Prostate gland (tissue), 2 donors: ENCODE measurements around the gene PDGFRB. TPM values are rescaled to one million over a fixed set of nuclear protein-coding genes. Genes with fewer than 3 reads are reported as not detected.

ENCODE experiments used
- DNase-seq: peaks from one replicate; pipeline ENCODE4 v3.0.0-alpha.2; 2019; ENCODE audit warnings: low spot score
- H3K27ac ChIP-seq, 2 donors: fragments of 200-600 bp; sonication (generic); 2 replicates each; pipeline ENCODE4 v1.5.1; 2017 to 2019
- H3K27me3 ChIP-seq: fragments of 200-600 bp; sonication (generic); replicated peaks from 2 replicates; pipeline ENCODE4 v1.5.1; 2019; ENCODE audit not compliant: insufficient read depth
- H3K36me3 ChIP-seq, 2 donors: fragments of 200-600 bp; sonication (generic); 1 replicate in 1 of 2; 2 replicates in 1 of 2; pipeline versions ENCODE4 v1.5.1 to v1.8.1; 2017 to 2019
- H3K4me1 ChIP-seq: fragments of 200-600 bp; sonication (generic); replicated peaks from 2 replicates; pipeline ENCODE4 v1.5.1; 2019
- H3K4me3 ChIP-seq, 2 donors: fragments of 200-600 bp; sonication (generic); 2 replicates each; pipeline ENCODE4 v1.5.1; 2017 to 2019
- H3K9me3 ChIP-seq: fragments of 200-600 bp; sonication (generic); 2 replicates; pipeline ENCODE4 v1.5.1; 2017
- POLR2A ChIP-seq: fragments of 450-650 bp; IDR thresholded peaks from one replicate; pipeline ENCODE4 v1.6.1; 2016; ENCODE audit warnings: antibody characterized with exemption, mild to moderate bottlenecking
- POLR2AphosphoS5 ChIP-seq: sonication (generic); formaldehyde crosslinking; IDR thresholded peaks from one replicate; pipeline ENCODE4 v1.6.1; 2017; ENCODE audit warnings: antibody characterized with exemption
- WGBS: methylation state at CpG from one replicate; pipeline ENCODE4 v1.1.5; 2018; 5-methylcytosine and 5-hydroxymethylcytosine counted together
- intact Hi-C: fragments of 100-400 bp; cut with DNase I; formaldehyde crosslinking; loops from one replicate; pipeline ENCODE4 v1.14.2; 2022
- total RNA-seq, 2 donors: library from RNA; depleted of rRNA; stranded (reverse); fragments of >200 nt; gene quantifications; one replicate each; pipeline ENCODE4 v1.1.0, GENCODE V29; 2016
- TF ChIP-seq, protein P1 (sequence below), 4 experiments: fragments of 200-600 bp in 2 of 4; fragments of 450-650 bp in 2 of 4; sonication (generic) in 2 of 4; IDR thresholded peaks; 1 replicate in 3 of 4; 2 replicates in 1 of 4; pipeline ENCODE4 v1.5.1; 2016 to 2019; ENCODE audit warnings: antibody characterized with exemption in 4 of 4, mild to moderate bottlenecking in 2 of 4, moderate library complexity in 2 of 4

The PDGFRB gene
- total RNA-seq, 2 donors from 2014 or later, result 14.5 to 161 TPM

DNA sequence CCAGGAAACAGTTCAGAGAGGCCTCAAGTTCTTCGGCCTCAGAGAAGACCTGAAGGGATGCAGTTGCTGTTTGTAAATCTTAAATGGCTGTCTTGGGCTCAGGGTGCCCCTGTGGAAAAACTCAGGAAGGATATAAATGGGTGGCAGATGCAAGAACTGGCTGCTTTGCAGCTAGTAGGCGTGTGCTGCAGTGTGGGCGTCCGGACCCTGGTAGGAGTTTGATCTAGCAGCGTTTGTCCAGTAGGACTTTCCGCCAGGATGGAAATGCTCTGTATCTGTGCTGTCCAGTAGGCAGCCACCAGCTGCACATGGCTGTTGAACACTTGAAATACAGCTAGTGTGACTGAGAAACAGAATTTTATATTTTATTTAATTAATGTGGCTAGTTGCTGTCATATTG lies 18.6 kb upstream of the PDGFRB start:
- Histone ChIP-seq H3K27me3 (no peaks in the 10 kb centered on the region), H3K9me3 (no peaks in the 10 kb centered on the region), H3K27ac (no peak overlapping the region), H3K4me1 (no peaks in the 10 kb centered on the region), H3K4me3 (no peak overlapping the region), H3K36me3 (no peaks in the 10 kb centered on the region)
- TF ChIP-seq POLR2A, result no peak
- TF ChIP-seq POLR2AphosphoS5, result no peak
- TF ChIP-seq, protein P1, sequence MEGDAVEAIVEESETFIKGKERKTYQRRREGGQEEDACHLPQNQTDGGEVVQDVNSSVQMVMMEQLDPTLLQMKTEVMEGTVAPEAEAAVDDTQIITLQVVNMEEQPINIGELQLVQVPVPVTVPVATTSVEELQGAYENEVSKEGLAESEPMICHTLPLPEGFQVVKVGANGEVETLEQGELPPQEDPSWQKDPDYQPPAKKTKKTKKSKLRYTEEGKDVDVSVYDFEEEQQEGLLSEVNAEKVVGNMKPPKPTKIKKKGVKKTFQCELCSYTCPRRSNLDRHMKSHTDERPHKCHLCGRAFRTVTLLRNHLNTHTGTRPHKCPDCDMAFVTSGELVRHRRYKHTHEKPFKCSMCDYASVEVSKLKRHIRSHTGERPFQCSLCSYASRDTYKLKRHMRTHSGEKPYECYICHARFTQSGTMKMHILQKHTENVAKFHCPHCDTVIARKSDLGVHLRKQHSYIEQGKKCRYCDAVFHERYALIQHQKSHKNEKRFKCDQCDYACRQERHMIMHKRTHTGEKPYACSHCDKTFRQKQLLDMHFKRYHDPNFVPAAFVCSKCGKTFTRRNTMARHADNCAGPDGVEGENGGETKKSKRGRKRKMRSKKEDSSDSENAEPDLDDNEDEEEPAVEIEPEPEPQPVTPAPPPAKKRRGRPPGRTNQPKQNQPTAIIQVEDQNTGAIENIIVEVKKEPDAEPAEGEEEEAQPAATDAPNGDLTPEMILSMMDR (IDR thresholded peaks at IDR 0.05), result no peak
- no peak for DNase-seq
- intact Hi-C loops, result no loop called here
- WGBS, result 87% methylated on average over 6 of the region's 6 CpGs

DNA sequence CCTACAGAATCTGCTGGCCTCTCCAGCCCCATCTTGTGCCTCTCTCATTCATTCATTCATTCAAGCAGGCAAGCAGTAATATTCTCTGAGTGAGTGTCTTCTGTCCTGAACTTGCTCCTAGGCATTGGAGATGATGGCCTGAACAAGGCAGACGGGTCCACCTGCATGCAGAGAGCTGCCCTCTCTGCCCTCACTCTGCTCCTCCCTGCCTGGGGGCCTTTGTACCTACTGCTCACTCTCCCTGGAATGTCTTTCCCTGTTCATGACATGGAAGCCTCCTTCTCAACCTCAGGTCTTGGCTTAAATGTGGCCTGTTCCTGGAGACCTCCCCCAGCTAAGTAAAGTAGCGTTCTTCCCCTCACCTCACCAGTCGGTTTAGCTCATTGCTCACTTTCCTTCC lies 17.5 kb upstream of the PDGFRB start:
- Histone ChIP-seq H3K27ac (no peak overlapping the region), H3K9me3 (no peaks in the 10 kb centered on the region), H3K4me3 (no peak overlapping the region), H3K27me3 (no peaks in the 10 kb centered on the region), H3K4me1 (no peaks in the 10 kb centered on the region), H3K36me3 (no peaks in the 10 kb centered on the region)
- DNase-seq, result no peak
- WGBS, result 96% methylated on average over 3 of the region's 3 CpGs
- intact Hi-C loops, result no loop called here
- TF ChIP-seq POLR2AphosphoS5, result no peak
- no peak for TF ChIP-seq POLR2A
- TF ChIP-seq, protein P1 (IDR thresholded peaks at IDR 0.05), result no peak

DNA sequence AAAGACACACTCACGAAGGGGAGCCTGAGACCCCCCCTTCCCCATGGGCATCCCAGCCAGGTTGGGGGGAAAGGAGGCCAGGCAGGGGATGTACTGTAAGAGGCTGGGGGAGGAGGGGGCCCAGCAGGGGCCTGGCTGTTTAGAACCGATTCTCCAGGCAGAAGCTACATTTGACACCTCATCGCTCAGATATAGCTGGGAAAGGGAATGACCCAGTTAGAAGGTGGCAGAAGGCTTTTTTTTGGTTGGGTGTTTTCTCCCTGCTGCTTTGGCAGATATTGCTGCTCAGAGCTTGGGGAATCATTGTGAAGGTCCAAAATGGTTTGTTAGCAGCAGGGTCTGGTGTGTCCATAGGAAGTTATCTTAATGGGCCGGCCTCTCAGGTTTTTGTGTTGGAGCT lies 16.9 kb upstream of the PDGFRB start:
- no peak overlapping the region for H3K4me3 ChIP-seq
- no peaks in the 10 kb centered on the region for H3K4me1 ChIP-seq
- WGBS, result 86% methylated on average over 4 of the region's 4 CpGs
- H3K9me3 ChIP-seq, result no peaks in the 10 kb centered on the region
- H3K36me3 ChIP-seq, result no peaks in the 10 kb centered on the region
- no peak for DNase-seq
- H3K27me3 ChIP-seq, result no peaks in the 10 kb centered on the region
- no peak for TF ChIP-seq POLR2A
- TF ChIP-seq POLR2AphosphoS5, result no peak
- TF ChIP-seq, protein P1 (IDR thresholded peaks at IDR 0.05), result no peak
- intact Hi-C loops, result no loop called here
- H3K27ac ChIP-seq, result no peak overlapping the region

DNA sequence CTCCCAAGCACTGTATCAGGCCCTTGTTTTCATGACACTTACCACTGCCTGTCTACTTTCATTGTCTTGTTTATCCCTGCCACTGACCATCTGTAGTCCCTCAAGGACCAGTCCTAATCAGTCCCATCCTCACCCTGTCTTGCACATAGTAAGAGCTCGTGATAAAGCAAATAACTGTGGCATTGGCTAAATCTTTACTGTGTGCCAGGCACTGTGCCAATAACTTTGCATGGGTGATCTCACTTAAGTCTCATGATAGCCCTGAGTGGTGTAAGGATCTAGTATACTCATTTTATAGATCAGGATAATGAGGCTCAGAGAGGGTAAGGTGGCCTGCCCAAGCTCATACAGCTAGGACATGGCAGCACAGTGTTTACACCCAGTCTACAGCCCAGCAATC lies 16.5 kb upstream of the PDGFRB start:
- no peak for TF ChIP-seq POLR2A
- no peak for TF ChIP-seq POLR2AphosphoS5
- TF ChIP-seq, protein P1 (IDR thresholded peaks at IDR 0.05), result no peak

DNA sequence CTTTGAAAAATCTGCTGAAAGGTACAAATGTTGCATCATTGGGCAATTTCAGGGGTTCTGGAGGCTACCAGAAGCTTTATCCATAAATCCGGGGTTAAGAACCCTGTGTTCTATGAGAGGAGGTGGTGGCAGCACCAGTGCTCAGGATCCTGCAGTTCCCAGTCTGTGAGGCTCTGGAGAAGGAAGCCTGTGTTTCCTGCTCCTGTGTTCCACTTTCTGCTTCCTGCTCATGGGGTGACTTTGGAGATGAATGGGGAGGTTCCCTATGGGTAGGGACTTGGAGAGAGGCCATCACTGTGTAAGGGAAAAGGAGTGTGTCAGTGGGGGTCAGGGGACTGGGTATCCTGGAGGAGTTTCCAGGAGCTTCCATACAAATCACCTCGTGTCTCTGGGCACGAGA lies 13.2 kb upstream of the PDGFRB start:
- Histone ChIP-seq H3K4me1 (no peaks in the 10 kb centered on the region), H3K9me3 (no peaks in the 10 kb centered on the region), H3K36me3 (no peaks in the 10 kb centered on the region), H3K27ac (no peak overlapping the region), H3K4me3 (no peak overlapping the region), H3K27me3 (peaks cover 8% of the 10 kb centered on the region)
- intact Hi-C loops, result no loop called here
- TF ChIP-seq, protein P1 (IDR thresholded peaks at IDR 0.05), result no peak
- no peak for TF ChIP-seq POLR2AphosphoS5
- TF ChIP-seq POLR2A, result no peak
- DNase-seq, result no peak
- 46% methylated on average over 3 of the region's 3 CpGs for WGBS

More for the DNA sequence above, 16.5 kb upstream of the PDGFRB start:
- Histone ChIP-seq H3K9me3 (no peaks in the 10 kb centered on the region), H3K27ac (no peak overlapping the region), H3K27me3 (peaks cover 2% of the 10 kb centered on the region), H3K36me3 (no peaks in the 10 kb centered on the region), H3K4me1 (no peaks in the 10 kb centered on the region), H3K4me3 (no peak overlapping the region)
- intact Hi-C loops, result no loop called here
- DNase-seq, result no peak
- 52% methylated on average over 1 of the region's 1 CpG for WGBS
